HUDEP-2 (cell line): ENCODE data around the gene LRRC3C.
"Not testable (repeated sequence)": the region's sequence is repeated elsewhere in the genome, so short reads cannot be mapped to it uniquely, and the experiment has no call there.

Experiments
- DNase-seq, 76 experiments: peaks; one replicate each; lab custom pipeline; 2025; ENCODE audit not compliant: unreplicated experiment in 76 of 76; lab: John Stamatoyannopoulos, UW

The LRRC3C gene

DNA sequence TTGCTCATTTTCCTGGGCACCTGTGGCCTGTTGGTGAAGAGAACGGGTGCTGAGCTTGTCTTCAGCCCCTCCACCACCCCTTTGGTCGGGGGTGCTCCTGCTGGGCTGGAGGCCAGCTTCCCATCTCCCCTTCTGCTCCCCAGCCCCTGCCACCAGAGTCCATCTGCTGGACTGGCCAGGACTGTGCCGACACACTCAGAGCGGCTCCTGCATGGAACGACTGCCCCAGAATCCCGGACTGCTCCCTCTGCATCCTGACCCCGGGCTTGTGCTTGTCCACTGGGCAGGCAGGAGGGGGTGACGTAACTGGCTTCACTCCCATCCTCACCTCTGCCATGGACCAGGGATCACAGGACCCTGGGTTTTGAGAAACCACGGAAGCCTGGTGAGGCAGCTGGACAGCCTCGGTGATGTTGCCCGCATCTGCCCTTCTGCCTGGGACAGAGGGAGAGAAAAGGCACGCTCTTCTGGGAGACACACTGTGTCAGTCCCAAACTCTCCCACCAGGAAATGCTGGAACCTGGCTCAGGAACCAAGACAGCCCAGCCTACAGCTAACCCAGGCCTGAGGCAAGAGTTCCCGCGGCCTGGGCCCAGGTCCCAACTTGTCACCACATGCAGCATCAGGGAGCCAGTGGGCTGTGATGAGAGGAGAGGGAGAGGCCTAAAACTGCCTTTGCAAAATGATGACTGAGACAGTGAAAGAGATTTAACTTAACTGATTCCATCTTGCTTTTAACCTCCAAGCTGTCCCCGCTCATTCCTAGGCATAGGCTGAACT, 19.2 kb downstream of the LRRC3C start:
- no peak for DNase-seq

GRCh38 chr17:39948489-39948828, 20.9 kb downstream of the LRRC3C start:
- DNase-seq = not testable (repeated sequence)

DNA sequence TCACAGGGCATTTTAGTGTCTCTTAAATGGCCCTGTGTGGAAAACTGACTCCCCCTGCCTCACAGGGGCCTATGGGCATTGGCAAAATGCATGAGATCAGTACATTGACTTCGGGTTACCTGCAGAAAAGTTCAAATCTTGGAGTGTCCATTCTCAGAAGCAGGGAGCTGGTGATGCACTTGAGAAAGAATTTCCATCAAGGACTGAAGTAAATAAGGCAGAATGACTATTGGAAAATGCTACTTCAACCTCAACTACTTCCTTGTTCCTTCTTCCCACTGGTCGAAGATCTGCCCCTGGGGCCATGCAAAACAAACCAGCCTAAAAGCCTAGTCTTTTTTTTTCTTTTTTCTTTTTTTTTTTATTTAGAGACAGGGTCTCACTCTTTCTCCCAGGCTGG, 21.5 kb downstream of the LRRC3C start:
- DNase-seq = no peak

DNA sequence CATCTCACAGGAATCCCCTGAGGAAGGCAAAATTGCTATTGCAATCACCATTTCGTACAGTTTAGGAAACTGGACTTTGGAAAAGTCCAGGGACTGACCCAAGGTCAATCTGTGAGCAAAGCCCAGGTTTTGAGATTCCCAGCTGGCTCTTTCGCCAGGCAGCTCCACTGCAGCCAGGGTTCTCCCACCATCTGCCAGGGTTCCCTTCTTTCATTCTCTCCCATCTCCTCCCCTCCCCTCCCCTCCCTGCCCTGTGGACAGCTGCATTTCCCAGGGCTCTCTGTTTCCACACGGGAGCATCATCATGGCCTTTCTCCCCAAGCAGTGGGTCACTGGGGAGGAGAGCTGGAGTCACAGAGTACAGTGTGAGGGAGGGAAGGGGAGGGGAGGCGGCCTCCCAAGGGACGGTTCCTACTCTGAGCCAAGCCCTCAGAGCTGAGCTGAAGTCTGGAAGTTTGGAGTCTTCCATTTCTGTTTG, 23.4 kb downstream of the LRRC3C start:
- DNase-seq = no peak

DNA sequence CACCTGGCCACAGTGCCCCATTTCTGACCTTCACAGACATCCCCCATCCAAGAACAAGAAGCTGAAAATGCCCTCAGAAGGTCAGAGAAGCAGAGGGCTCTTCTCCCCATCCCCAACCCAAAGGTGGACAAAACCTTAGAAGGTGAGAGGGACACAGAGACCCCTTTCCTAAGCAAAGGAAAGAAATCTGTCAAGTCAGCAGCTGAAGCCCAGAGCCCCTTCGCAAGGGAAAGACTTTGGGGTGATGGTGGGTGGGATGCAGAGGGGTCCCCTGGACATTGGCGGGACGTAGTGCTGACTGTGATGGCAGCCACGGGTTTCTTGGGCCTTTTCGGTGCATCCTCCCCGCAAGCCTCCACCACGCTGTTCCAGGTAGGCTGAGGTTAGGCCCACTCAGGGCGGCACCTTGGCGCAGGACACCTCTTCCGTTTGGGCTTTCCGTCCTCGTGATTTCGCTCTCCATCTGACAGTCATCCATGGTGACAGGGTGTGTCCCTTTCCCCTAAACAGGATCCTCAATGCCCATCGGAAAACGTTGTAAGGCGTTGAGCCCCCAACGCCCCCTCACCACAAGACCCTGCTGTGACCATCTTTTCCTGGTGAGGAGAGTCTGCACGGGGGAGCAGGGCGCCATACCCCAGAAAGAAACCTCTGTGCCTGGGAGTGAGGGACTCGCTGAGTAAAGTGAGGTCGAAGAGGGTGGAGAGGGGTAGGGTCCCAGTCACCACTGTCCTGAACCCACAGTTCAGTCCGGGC, 24.6 kb downstream of the LRRC3C start:
- no peak for DNase-seq

DNA sequence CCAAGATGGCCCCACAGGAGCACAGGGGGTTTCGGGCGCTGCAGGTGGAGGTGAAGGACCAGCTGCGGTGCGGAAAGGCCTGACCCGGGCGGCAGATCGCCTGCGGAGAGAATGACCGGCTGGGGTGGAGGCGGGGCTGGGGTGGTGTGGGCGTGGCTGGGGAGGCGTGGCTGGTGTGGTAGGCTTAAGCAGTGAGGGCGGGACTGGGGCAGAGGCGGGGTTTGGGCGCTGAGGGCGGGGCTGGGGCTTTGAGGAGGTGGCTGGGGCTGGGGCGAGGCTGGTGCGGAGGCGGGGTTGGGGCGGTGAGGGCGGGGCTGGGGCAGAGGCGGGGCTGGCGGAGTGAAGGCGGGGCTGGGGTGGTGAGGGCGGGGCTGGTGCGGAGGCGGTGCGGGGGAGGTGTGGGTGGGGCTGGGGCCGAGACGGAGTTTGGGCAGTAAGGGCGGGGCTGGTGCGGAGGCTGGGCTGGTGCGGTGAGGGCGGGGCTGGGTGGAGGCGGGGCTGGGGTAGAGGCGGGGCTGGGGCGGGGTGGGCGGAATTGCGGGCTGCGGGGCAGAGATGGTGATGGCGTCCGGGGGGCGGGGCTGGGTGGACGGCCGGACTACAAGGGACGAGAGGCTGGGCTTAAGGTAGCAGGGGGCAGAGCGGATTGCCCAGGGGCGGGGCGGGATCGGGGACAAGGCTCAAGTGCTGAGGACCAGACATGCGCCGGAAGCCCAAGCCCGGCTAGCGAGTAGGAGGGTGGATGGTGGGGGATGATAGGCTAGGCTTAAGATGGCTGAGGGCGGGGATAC, 25.3 kb downstream of the LRRC3C start:
- peak in 74 of 76 experiments; percentile 19 to 100 (median 96) for DNase-seq

DNA sequence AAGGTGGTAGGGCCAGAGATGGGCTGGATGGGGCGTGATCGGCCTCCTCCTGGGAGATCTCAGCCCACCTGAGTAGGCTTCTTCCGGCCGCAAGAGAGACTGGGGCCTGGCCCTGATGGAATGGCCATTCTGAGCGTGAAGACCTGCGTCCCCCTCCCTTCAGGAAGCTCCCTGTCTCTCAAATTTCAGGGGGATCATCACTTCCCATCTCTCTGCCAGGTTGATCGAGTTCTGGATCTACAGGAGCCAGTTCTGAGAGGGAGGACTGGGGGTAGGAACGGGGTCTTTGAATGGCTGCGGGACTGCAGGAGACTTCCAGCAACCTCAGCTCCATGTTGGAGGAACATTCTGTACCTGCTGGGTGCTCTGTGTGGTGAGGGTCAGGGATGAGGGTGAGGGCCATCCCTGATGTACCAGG, 25.9 kb downstream of the LRRC3C start:
- DNase-seq = no peak

- DNase-seq = no peak
Observed at GRCh38 chr17:39954876-39955275, 27.3 kb downstream of the LRRC3C start.

DNA sequence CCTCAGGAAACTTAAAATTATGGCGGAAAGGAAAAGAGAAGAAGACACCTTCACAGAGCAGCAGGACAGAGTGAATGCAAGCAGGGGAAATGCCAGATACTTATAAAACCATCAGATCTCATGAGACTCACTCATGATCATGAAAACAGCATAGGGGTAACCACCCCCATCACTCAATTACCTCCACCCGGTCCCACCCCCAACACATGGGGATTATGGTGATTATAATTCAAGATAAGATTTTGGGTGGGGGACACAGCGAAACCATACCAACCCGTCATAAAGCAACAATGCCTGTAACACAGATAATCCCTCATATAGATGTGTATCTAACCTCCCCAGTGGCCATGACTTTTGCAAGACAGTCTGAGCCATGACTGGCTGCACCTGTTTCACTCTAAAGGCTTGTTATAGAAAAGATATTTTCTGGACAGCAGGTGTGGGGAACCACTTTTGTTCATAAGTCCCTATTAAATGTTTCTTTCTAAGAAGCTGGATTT, 28.2 kb downstream of the LRRC3C start:
- DNase-seq = peak in 2 of 76 experiments; percentile 19 to 37

- no peak for DNase-seq
Observed at GRCh38 chr17:39960524-39961041, 33.1 kb downstream of the LRRC3C start.

GRCh38 chr17:39962642-39963220, 35.2 kb downstream of the LRRC3C start, which contains the start of gene GSDMA:
GSDMA (plus strand) TSS chr17:39963004; CDS start chr17:39965688, 2,684 bp downstream.
- DNase-seq = no peak

GRCh38 chr17:39963829-39964228, 36.3 kb downstream of the LRRC3C start:
- no peak for DNase-seq

- no peak for DNase-seq
Observed at GRCh38 chr17:39965017-39965699, 37.6 kb downstream of the LRRC3C start.

- no peak for DNase-seq
Observed at GRCh38 chr17:39966771-39967170, 39.2 kb downstream of the LRRC3C start.

- DNase-seq = no peak
Observed at GRCh38 chr17:39968761-39969160, 41.2 kb downstream of the LRRC3C start.

GRCh38 chr17:39969375-39969774, 41.8 kb downstream of the LRRC3C start:
- DNase-seq = no peak

- DNase-seq = no peak
Observed at GRCh38 chr17:39970157-39970692, 42.7 kb downstream of the LRRC3C start.

GRCh38 chr17:39971076-39971603, 43.6 kb downstream of the LRRC3C start:
- no peak for DNase-seq

DNA sequence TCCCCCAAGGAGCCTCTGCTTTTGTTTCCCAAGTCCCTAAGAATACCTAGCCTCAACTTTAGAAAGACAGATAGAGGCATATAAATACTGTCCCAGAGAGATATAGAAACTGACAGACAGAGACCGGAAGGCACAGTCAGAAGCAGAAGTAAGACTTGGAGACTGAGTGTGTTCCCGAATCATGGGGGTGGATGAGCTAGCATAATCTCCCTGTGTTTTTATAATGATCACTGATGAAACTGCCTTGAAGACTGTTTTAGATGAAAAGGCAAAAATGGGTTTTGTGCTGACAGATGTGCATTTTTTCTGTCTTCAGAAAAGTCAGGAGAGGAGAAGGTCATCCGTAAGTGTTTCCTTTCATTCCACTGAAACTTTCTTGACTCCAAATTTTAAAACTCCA, 44.7 kb downstream of the LRRC3C start:
- DNase-seq = no peak
